ENCODE results near the gene TACR2. TPM values are rescaled to one million over a fixed set of nuclear protein-coding genes. Genes with fewer than 3 reads are reported as not detected.

Gene TACR2
- total RNA-seq, 1 experiment from 2014 or later: 0.21 TPM

- BruUV-seq (replicated peaks): no TSS peak
- in situ Hi-C loops (cut with HindIII; ENCODE audit: low pct_unique_long_range_greater_than_20kb, low sequenced_read_pairs) (no loop called here), intact Hi-C loops (cut with micrococcal nuclease; ENCODE audit: unreplicated experiment) (no loop called here)
- ChIA-PET CTCF (interaction anchor here (0.5 to 0.7 kb wide), 3 partner anchors 48 to 217 kb away, joined by 3 to 15 read pairs (median 4); no protein-coding TSS in a partner anchor), POLR2A (no interaction called here)
- Histone ChIP-seq H3K4me3 (ENCODE audit: low read depth in 2 of 2, low read length in 2 of 2) (no peak overlapping the region), H3K27ac (ENCODE audit: low read length) (no peak overlapping the region), H3K4me1 (ENCODE audit: control insufficient read depth, insufficient read depth, low read length) (no peaks in the 10 kb centered on the region), H3K9me3 (ENCODE audit: control insufficient read depth, insufficient read depth, low read depth, low read length) (no peaks in the 10 kb centered on the region), H3K27me3 (ENCODE audit: control insufficient read depth, insufficient read depth, low read length) (no peaks in the 10 kb centered on the region), H3K36me3 (ENCODE audit: control insufficient read depth, insufficient read depth, low read length) (no peaks in the 10 kb centered on the region)
- TF ChIP-seq, protein P1, sequence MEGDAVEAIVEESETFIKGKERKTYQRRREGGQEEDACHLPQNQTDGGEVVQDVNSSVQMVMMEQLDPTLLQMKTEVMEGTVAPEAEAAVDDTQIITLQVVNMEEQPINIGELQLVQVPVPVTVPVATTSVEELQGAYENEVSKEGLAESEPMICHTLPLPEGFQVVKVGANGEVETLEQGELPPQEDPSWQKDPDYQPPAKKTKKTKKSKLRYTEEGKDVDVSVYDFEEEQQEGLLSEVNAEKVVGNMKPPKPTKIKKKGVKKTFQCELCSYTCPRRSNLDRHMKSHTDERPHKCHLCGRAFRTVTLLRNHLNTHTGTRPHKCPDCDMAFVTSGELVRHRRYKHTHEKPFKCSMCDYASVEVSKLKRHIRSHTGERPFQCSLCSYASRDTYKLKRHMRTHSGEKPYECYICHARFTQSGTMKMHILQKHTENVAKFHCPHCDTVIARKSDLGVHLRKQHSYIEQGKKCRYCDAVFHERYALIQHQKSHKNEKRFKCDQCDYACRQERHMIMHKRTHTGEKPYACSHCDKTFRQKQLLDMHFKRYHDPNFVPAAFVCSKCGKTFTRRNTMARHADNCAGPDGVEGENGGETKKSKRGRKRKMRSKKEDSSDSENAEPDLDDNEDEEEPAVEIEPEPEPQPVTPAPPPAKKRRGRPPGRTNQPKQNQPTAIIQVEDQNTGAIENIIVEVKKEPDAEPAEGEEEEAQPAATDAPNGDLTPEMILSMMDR (IDR thresholded peaks at IDR 0.05): no peak
- no peak for TF ChIP-seq REST (IDR thresholded peaks at IDR 0.05; ENCODE audit: insufficient read depth in 1 of 2, low read depth in 2 of 2, low read length in 1 of 2)
- no peak for TF ChIP-seq SIN3A (IDR thresholded peaks at IDR 0.05; ENCODE audit: borderline replicate concordance, insufficient read depth, low read depth, low read length)
- no peak for ATAC-seq
- no peak for DNase-seq (ENCODE audit: low read depth, low spot score)
These were observed 25.6 kb downstream of the TACR2 start for GRCh38 chr10:69391158-69391557.

GRCh38 chr10:69389827-69390490, 26.8 kb downstream of the TACR2 start:
- Histone ChIP-seq H3K36me3 (ENCODE audit: control insufficient read depth, insufficient read depth, low read length) (no peaks in the 10 kb centered on the region), H3K27ac (ENCODE audit: low read length) (no peak overlapping the region), H3K4me3 (ENCODE audit: low read depth in 2 of 2, low read length in 2 of 2) (no peak overlapping the region), H3K4me1 (ENCODE audit: control insufficient read depth, insufficient read depth, low read length) (no peaks in the 10 kb centered on the region), H3K27me3 (ENCODE audit: control insufficient read depth, insufficient read depth, low read length) (no peaks in the 10 kb centered on the region), H3K9me3 (ENCODE audit: control insufficient read depth, insufficient read depth, low read depth, low read length) (no peaks in the 10 kb centered on the region)
- in situ Hi-C loops (cut with HindIII; ENCODE audit: low pct_unique_long_range_greater_than_20kb, low sequenced_read_pairs): no loop called here
- TF ChIP-seq REST (IDR thresholded peaks at IDR 0.05; ENCODE audit: insufficient read depth in 1 of 2, low read depth in 2 of 2, low read length in 1 of 2): no peak
- TF ChIP-seq POLR2AphosphoS5 (IDR thresholded peaks at IDR 0.05; ENCODE audit: low read depth, low read length): no peak
- no peak for TF ChIP-seq TCF7L2 (IDR thresholded peaks at IDR 0.05; ENCODE audit: low read depth, low read length)
- TF ChIP-seq, protein P1 (IDR thresholded peaks at IDR 0.05): no peak
- TF ChIP-seq SIN3A (IDR thresholded peaks at IDR 0.05; ENCODE audit: borderline replicate concordance, insufficient read depth, low read depth, low read length): no peak
- ChIA-PET POLR2A (interaction anchor here (0.5 kb wide), 1 partner anchor 780 kb away, joined by 4 read pairs; the partner anchor contains the start of gene SAR1A), CTCF (no interaction called here)
- intact Hi-C loops (cut with micrococcal nuclease; ENCODE audit: unreplicated experiment): no loop called here
- no peak for ATAC-seq
- DNase-seq (ENCODE audit: low read depth, low spot score): no peak
- no TSS peak for BruUV-seq (replicated peaks)

Data from Panc1 (cell line).